Esophagus squamous epithelium (tissue), 4 donors: ENCODE measurements around the gene ELOVL4.

Source experiments
- POLR2A ChIP-seq, 4 donors: fragments of 450-650 bp; IDR thresholded peaks; one replicate each; pipeline ENCODE4 v1.6.1; 2017; ENCODE audit warnings: antibody characterized with exemption in 4 of 4, mild to moderate bottlenecking in 4 of 4, moderate library complexity in 3 of 4
- TF ChIP-seq, protein P1 (sequence below), 6 experiments: fragments of 450-650 bp in 4 of 6; fragments of 200-600 bp in 2 of 6; sonication (generic) in 2 of 6; IDR thresholded peaks; one replicate each; pipeline ENCODE4 v1.5.1; 2016 to 2019; ENCODE audit warnings: antibody characterized with exemption in 6 of 6, mild to moderate bottlenecking in 4 of 6, moderate library complexity in 4 of 6

DNA sequence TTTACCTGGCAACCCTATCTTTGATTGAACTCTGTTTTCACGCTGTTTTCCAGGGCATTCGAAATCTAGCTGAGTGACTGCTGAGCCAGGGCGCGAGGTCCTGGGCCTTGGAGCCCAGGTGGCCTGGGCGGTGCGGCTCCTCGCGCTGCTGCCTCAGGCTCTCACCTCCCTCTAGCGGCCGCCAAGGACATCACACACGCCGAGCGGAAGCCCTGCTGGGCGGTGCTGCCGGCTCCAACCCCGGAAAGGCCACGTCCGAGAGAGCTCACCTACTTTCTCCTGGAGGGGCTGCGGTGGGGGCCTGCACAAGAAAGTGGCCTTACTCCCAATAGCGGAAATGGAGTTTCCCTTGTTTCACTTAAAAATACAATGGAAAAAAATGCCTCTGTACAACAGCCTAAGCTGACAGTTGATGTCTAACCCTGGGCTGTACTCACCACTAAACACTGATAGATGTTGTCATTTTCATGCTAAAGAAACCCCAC lies 77.7 kb downstream of the ELOVL4 start:
- TF ChIP-seq, protein P1, sequence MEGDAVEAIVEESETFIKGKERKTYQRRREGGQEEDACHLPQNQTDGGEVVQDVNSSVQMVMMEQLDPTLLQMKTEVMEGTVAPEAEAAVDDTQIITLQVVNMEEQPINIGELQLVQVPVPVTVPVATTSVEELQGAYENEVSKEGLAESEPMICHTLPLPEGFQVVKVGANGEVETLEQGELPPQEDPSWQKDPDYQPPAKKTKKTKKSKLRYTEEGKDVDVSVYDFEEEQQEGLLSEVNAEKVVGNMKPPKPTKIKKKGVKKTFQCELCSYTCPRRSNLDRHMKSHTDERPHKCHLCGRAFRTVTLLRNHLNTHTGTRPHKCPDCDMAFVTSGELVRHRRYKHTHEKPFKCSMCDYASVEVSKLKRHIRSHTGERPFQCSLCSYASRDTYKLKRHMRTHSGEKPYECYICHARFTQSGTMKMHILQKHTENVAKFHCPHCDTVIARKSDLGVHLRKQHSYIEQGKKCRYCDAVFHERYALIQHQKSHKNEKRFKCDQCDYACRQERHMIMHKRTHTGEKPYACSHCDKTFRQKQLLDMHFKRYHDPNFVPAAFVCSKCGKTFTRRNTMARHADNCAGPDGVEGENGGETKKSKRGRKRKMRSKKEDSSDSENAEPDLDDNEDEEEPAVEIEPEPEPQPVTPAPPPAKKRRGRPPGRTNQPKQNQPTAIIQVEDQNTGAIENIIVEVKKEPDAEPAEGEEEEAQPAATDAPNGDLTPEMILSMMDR (IDR thresholded peaks at IDR 0.05): peak; percentile 86 to 96 (median 90)
- TF ChIP-seq POLR2A (IDR thresholded peaks at IDR 0.05): no peak
